DOHH2 (cell line): ENCODE data around the gene KREMEN1.

Experiments
- H3F3A ChIP-seq: fragments of 200-600 bp; sonication (generic), shearing (Covaris generic); 2 replicates; pipeline ENCODE4 v1.6.0; 2016; ENCODE audit warnings: antibody characterized with exemption, mild to moderate bottlenecking; ENCODE audit not compliant: control insufficient read depth, insufficient read depth
- H3K27ac ChIP-seq: fragments of 200-600 bp; sonication (generic); 2 replicates; pipeline ENCODE4 v1.5.1; 2014; ENCODE audit warnings: low read depth, mild to moderate bottlenecking, low read length, moderate library complexity
- H3K27me3 ChIP-seq: fragments of 200-600 bp; sonication (generic); 2 replicates; pipeline ENCODE4 v1.6.1; 2014; ENCODE audit warnings: mild to moderate bottlenecking, low read length, mixed read lengths; ENCODE audit not compliant: control insufficient read depth
- H3K36me3 ChIP-seq: fragments of 200-600 bp; sonication (generic); 2 replicates; pipeline ENCODE4 v1.6.1; 2014; ENCODE audit warnings: mild to moderate bottlenecking, low read length, moderate library complexity, mixed read lengths; ENCODE audit not compliant: control insufficient read depth
- H3K4me1 ChIP-seq: fragments of 200-600 bp; sonication (generic); 2 replicates; pipeline ENCODE4 v1.6.1; 2014; ENCODE audit warnings: mild to moderate bottlenecking, low read length, mixed read lengths; ENCODE audit not compliant: control insufficient read depth
- H3K4me2 ChIP-seq: fragments of 200-600 bp; sonication (generic); 2 replicates; pipeline ENCODE4 v1.6.0; 2014; ENCODE audit warnings: mild to moderate bottlenecking, low read length, moderate library complexity
- H3K4me3 ChIP-seq: fragments of 200-600 bp; sonication (generic); 2 replicates; pipeline ENCODE4 v1.5.1; 2014; ENCODE audit warnings: mild to moderate bottlenecking, low read length, mixed read lengths
- H3K79me2 ChIP-seq: fragments of 200-600 bp; sonication (generic); 2 replicates; pipeline ENCODE4 v1.6.1; 2014; ENCODE audit warnings: mild to moderate bottlenecking, low read length, mixed read lengths; ENCODE audit not compliant: control insufficient read depth
- H3K9me2 ChIP-seq: fragments of 200-600 bp; sonication (generic); replicated peaks from 2 replicates; pipeline ENCODE4 v1.6.1; 2014; ENCODE audit warnings: mild to moderate bottlenecking, low read length, mixed read lengths; ENCODE audit not compliant: control insufficient read depth
- H3K9me3 ChIP-seq: fragments of 200-600 bp; sonication (generic); 2 replicates; pipeline ENCODE4 v1.6.1; 2014; ENCODE audit warnings: antibody characterized with exemption, low read length, mixed read lengths; ENCODE audit not compliant: control insufficient read depth, insufficient read depth
- H4K20me1 ChIP-seq: fragments of 200-600 bp; sonication (generic); 2 replicates; pipeline ENCODE4 v1.6.0; 2014; ENCODE audit warnings: low read depth, mild to moderate bottlenecking, antibody characterized with exemption, low read length, moderate library complexity; ENCODE audit not compliant: control insufficient read depth, insufficient read depth
- CTCF ChIP-seq: fragments of 200-600 bp; sonication (generic); IDR thresholded peaks from one replicate; pipeline ENCODE4 v1.5.1; 2014; ENCODE audit warnings: antibody characterized with exemption, mild to moderate bottlenecking, low read depth, low read length; ENCODE audit not compliant: poor library complexity, severe bottlenecking
- EZH2phosphoT487 ChIP-seq: fragments of 200-600 bp; sonication (generic); IDR thresholded peaks from 2 replicates; pipeline ENCODE4 v1.6.1; 2017; ENCODE audit warnings: borderline replicate concordance, mild to moderate bottlenecking, antibody characterized with exemption, low read length, moderate library complexity, mixed read lengths

Gene KREMEN1

GRCh38 chr22:29060931-29061330, 11.9 kb upstream of the KREMEN1 start:
- Histone ChIP-seq H3K4me3 (no peak overlapping the region), H3K4me1 (no peaks in the 10 kb centered on the region), H3K79me2 (no peaks in the 10 kb centered on the region), H3K9me3 (no peaks in the 10 kb centered on the region), H3F3A (no peaks in the 10 kb centered on the region), H3K27ac (no peak overlapping the region), H4K20me1 (no peaks in the 10 kb centered on the region), H3K9me2 (no peaks in the 10 kb centered on the region), H3K27me3 (peaks cover 30% of the 10 kb centered on the region), H3K4me2 (no peak overlapping the region), H3K36me3 (no peaks in the 10 kb centered on the region)
- no peak for TF ChIP-seq CTCF
- TF ChIP-seq EZH2phosphoT487, result no peak

- no peaks in the 10 kb centered on the region for H3K4me1 ChIP-seq
- H3K79me2 ChIP-seq, result no peaks in the 10 kb centered on the region
- H3K9me3 ChIP-seq, result no peaks in the 10 kb centered on the region
- H3K27me3 ChIP-seq, result peaks cover 30% of the 10 kb centered on the region
- H3K36me3 ChIP-seq, result no peaks in the 10 kb centered on the region
- H3K4me2 ChIP-seq, result no peak within 1 kb of the TSS
- no peaks in the 10 kb centered on the region for H3K9me2 ChIP-seq
- no peak for TF ChIP-seq CTCF
- no peak for TF ChIP-seq EZH2phosphoT487
- H3K27ac ChIP-seq, result no peak within 1 kb of the TSS
- H3F3A ChIP-seq, result no peaks in the 10 kb centered on the region
- H3K4me3 ChIP-seq, result no peak within 1 kb of the TSS
- H4K20me1 ChIP-seq, result no peaks in the 10 kb centered on the region
Observed at GRCh38 chr22:29061773-29062172, 11.1 kb upstream of the KREMEN1 start, which contains the start of gene C22orf31. Gene C22orf31, minus strand, starts transcription at chr22:29061831. Its CDS starts 39 bp downstream, at chr22:29061792.

- TF ChIP-seq CTCF, result no peak
- TF ChIP-seq EZH2phosphoT487, result no peak
- Histone ChIP-seq H3K36me3 (no peaks in the 10 kb centered on the region), H3K4me3 (no peak overlapping the region), H3K4me2 (no peak overlapping the region), H3K27ac (no peak overlapping the region), H3K79me2 (no peaks in the 10 kb centered on the region), H3K9me2 (no peaks in the 10 kb centered on the region), H3K9me3 (no peaks in the 10 kb centered on the region), H3F3A (no peaks in the 10 kb centered on the region), H4K20me1 (no peaks in the 10 kb centered on the region), H3K4me1 (no peaks in the 10 kb centered on the region), H3K27me3 (peaks cover 30% of the 10 kb centered on the region)
Observed at GRCh38 chr22:29062286-29062821, 10.5 kb upstream of the KREMEN1 start.
